IgD-negative memory B cell (primary cell): ENCODE data around the gene CYP27B1. TPM values are rescaled to one million over a fixed set of nuclear protein-coding genes. Genes with fewer than 3 reads are reported as not detected.
"Not testable (repeated sequence)": the region's sequence is repeated elsewhere in the genome, so short reads cannot be mapped to it uniquely, and the experiment has no call there.

ENCODE experiments used
- H3K27ac Mint-ChIP-seq, 3 donors: one replicate each; pipeline ENCODE4 v1.8.0; 2020 to 2022; ENCODE audit warnings: mild to moderate bottlenecking in 3 of 3, mixed read lengths in 3 of 3, moderate library complexity in 1 of 3
- H3K27me3 Mint-ChIP-seq: one replicate; pipeline ENCODE4 v1.8.0; 2021; ENCODE audit warnings: mixed read lengths
- H3K36me3 Mint-ChIP-seq: one replicate; pipeline ENCODE4 v1.8.0; 2020; ENCODE audit warnings: mild to moderate bottlenecking, mixed read lengths
- H3K4me1 Mint-ChIP-seq, 3 donors: one replicate each; pipeline ENCODE4 v1.8.0; 2020 to 2022; ENCODE audit warnings: mixed read lengths in 3 of 3, mild to moderate bottlenecking in 1 of 3
- H3K4me3 Mint-ChIP-seq, 4 donors: one replicate each; pipeline ENCODE4 v1.8.0; 2020 to 2022; ENCODE audit warnings: mild to moderate bottlenecking in 4 of 4, mixed read lengths in 4 of 4, moderate library complexity in 3 of 4
- H3K9me3 Mint-ChIP-seq, 3 donors: one replicate each; pipeline ENCODE4 v1.8.0; 2020 to 2021; ENCODE audit warnings: mixed read lengths in 3 of 3, mild to moderate bottlenecking in 1 of 3
- polyA plus RNA-seq: library from polyadenylated mRNA; unstranded; fragments of 300-500 nt; fragmentation: Illumina TruSeq; gene quantifications from one replicate; pipeline ENCODE4 v1.2.3, GENCODE V29; 2021

CYP27B1 gene
- polyA plus RNA-seq, 1 donor from 2014 or later = 0.09 TPM

DNA sequence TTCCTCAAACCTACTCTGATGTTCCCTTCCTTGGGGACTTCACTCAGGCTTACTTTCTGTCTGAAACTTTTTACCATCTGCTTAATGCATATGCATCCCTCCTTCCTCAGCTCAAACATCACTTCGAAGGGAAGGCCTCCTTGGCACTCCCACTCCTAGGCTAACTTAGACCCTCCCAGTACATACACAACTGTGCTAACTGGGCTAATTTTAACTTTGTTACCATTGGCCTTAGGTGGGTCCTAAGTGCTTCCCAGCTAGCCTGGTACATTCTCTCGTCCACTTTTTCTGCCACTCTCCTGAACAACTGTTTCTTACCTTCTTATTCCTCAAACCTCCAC is 9.3 kb upstream of the CYP27B1 start:
- H3K4me3 Mint-ChIP-seq = peak overlapping the region in 2 of 4 donors; percentile 29 to 67
- peaks cover 6% of the 10 kb centered on the region for H3K36me3 Mint-ChIP-seq
- H3K27ac Mint-ChIP-seq = peak overlapping the region in 1 of 3 donors; percentile 54
- peaks cover 3% of the 10 kb centered on the region for H3K27me3 Mint-ChIP-seq
- peaks cover 7 to 13% (median 9%) of the 10 kb centered on the region in 3 donors for H3K4me1 Mint-ChIP-seq
- H3K9me3 Mint-ChIP-seq = no peaks in the 10 kb centered on the region

DNA sequence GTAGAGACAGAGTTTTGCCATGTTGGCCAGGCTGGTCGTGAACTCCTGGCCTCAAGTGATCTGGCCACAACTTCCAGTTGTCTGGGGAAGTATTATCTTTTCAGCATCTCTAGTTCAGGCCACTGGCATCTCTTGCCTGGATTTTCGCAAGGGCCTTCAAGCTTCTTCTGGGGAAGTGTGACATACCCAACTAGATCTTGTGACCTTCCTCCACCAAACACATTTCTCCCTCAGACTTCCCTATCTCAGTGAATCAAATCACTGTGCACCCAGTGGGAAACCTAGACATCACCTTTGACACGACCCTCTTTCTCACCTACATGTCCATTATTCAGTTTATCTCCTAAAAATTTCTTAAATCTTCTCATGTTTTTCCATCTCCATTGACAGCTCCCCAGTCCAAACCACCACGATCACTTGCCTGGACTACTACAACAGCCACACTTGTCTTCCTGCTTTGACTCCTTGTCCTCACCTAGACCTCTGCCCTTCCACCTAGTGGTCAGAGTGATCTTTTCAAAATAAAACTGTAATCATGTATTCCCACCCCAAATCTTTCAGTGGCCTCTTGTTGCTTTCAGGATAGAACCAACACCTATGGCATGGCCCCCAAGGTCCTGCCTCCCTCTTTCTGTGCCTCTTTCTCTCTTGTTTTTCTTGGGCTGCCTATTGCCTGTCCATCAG is 8.8 kb upstream of the CYP27B1 start:
- Mint-ChIP-seq H3K4me3 (peak overlapping the region in 3 of 4 donors; percentile 23 to 67 (median 25)), H3K9me3 (no peaks in the 10 kb centered on the region), H3K27ac (peak overlapping the region in 2 of 3 donors; percentile 31 to 54), H3K36me3 (peaks cover 6% of the 10 kb centered on the region), H3K27me3 (peaks cover 3% of the 10 kb centered on the region), H3K4me1 (peaks cover 7 to 15% (median 10%) of the 10 kb centered on the region in 3 donors)

DNA sequence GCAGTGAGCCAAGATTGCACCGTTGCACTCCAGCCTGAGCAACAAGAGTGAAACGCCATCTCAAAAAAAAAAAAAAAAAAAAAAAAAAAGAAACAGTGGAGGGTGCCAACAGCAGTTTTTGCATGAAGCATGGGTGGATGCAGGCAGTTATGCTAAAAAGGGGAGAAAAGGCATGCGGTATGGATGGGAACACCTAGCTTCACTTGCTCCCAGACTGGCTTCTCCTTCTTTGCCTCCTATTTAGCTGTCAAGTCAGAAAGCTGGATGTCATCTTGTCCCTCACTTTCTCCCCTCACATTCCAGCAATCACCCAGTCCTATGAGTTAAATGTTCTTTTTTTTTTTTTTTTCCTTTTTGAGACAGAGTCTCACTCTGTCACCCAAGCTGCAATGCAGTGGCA is 8.2 kb upstream of the CYP27B1 start:
- Mint-ChIP-seq H3K27me3 (peaks cover 3% of the 10 kb centered on the region), H3K4me1 (peaks cover 7 to 15% (median 10%) of the 10 kb centered on the region in 3 donors), H3K27ac (peak overlapping the region in 1 of 3 donors; percentile 31), H3K36me3 (peaks cover 6% of the 10 kb centered on the region), H3K4me3 (peak overlapping the region in 1 of 4 donors; percentile 67), H3K9me3 (no peaks in the 10 kb centered on the region)

DNA sequence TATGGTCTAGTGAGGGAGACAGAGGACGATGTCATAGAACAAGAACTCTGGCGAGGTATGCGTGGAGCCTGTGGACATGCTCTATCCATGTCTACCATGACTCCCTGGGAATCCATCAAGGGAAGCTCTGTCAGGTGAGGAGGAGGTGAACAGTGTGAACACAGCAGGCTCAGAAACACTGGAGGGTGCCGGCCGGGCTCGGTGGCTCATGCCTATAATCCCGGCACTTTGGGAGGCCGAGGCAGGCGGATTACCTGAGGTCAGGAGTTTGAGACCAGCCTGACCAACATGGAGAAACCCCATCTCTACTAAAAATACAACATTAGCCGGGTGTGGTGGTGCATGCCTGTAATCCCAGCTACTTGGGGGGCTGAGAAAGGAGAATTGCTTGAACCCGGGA is 7.8 kb upstream of the CYP27B1 start:
- H3K9me3 Mint-ChIP-seq, H3K27ac Mint-ChIP-seq, H3K36me3 Mint-ChIP-seq, H3K27me3 Mint-ChIP-seq: not testable (repeated sequence)
- H3K4me1 Mint-ChIP-seq = peaks cover 7 to 15% (median 10%) of the 10 kb centered on the region in 3 donors
- H3K4me3 Mint-ChIP-seq = peak overlapping the region in 1 of 4 donors; percentile 70

DNA sequence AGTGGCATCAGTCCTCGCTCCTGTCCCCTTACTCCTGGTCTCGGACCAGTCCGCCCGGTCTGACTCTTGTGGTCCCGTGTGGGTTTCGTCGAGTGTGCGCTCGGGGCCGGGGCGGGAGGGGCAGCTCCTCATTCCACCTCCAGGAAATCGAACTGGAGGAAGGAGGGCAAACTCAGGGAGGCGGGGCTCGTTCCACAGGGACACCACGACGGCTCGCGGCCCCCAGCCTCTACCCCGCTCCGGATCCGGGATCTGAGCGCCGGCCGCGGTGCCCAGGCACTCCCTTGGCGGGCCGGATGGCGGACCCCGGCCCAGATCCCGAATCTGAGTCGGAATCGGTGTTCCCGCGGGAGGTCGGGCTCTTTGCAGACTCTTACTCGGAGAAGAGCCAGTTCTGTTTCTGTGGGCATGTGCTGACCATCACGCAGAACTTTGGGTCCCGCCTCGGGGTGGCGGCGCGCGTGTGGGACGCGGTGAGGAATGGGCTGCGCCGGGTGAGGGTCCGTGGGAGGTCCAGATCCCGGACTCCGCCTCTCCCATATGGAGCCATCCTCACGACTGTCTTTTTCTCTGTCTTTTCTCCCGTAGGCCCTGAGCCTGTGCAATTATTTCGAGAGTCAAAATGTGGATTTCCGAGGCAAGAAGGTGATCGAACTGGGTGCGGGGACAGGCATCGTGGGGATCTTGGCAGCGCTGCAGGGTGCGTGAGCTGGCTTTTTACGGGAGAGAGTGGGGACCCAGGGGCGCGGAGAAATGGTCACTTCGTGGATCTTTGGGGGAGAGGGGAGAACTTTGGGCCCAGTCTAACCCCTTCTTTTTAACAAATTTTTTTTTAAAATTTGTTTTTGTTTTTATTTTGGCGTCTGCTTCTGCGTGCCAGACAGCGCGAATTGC is 5.8 kb upstream of the CYP27B1 start, which contains the start of gene EEF1AKMT3:
TSS of gene EEF1AKMT3 (plus strand) at position 186 of the 894 bp plus-strand sequence. CDS start at position 297, 111 bp downstream.
- Mint-ChIP-seq H3K4me1 (peaks cover 7 to 15% (median 10%) of the 10 kb centered on the region in 3 donors), H3K27ac (peak within 1 kb of the TSS; percentile 94 to 97 (median 96)), H3K9me3 (no peaks in the 10 kb centered on the region), H3K36me3 (peaks cover 7% of the 10 kb centered on the region), H3K27me3 (peaks cover 3% of the 10 kb centered on the region), H3K4me3 (peak within 1 kb of the TSS; percentile 97 to 100 (median 99))

DNA sequence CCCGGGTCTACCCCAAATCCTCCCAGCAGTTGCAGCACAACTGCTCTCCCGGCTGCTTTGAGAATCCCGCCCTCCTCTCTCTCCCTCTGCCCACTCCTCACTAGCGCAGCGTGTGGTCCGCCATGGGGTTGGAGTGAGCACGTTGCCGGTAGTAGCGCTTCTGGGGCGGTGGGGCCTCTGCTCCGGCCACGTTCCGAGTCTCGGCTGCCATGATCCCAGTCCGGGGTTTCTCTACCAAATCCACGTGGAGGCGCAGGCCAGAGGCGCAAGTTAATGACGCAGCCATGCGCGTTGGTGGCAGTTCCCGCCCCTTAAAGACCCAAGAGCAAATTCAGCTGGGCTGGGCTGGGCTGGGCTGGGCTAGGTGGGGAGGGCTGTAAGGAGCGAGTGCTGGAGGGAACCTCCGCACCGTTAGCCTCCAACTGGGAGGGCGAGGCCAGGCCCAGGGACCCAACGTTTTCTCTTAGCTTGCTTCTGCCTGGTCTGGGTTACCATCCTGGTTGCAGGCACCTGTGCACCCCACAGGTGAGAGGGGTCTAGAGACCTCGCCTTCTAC is 5.1 kb upstream of the CYP27B1 start, which contains the start of gene METTL1:
TSS of gene METTL1 (minus strand) at position 233 of the 556 bp plus-strand sequence. CDS start at position 211, 22 bp downstream.
- peak within 1 kb of the TSS; percentile 94 to 97 (median 96) for H3K27ac Mint-ChIP-seq
- peak within 1 kb of the TSS; percentile 97 to 100 (median 99) for H3K4me3 Mint-ChIP-seq
- H3K4me1 Mint-ChIP-seq = peaks cover 7 to 15% (median 10%) of the 10 kb centered on the region in 3 donors
- peaks cover 7% of the 10 kb centered on the region for H3K36me3 Mint-ChIP-seq
- peaks cover 3% of the 10 kb centered on the region for H3K27me3 Mint-ChIP-seq
- H3K9me3 Mint-ChIP-seq = no peaks in the 10 kb centered on the region

DNA sequence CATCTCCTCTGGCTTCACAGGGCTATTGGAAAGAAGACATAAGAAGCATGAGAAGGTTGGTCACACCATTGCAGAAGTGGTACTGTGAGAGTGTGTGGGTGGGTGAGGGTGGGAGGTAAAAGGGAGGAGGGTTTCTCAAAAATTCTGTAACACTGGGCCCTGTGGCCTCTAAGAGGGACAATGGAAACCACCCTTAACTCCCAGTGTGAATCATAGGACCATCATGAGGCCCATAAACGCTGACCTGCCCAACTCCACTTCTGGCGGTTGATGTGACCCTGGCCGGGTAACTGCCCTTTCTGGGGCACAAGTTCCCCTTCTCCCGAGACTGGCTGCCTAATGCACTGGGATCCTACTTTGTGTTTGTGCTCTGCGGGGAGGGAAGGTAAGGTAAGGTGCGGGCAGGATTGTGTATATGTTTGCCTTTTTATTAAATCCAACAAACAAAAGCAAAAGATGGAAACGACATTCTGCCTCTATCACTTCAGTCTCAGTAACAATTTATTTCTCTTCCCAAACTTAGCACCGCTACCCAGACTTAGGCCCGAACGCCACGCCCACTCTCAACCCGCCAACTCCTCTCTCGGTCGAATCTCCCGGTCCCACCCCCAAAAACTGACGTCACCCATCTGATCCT is 4.5 kb upstream of the CYP27B1 start:
- H3K27me3 Mint-ChIP-seq = peaks cover 8% of the 10 kb centered on the region
- H3K4me3 Mint-ChIP-seq = peak overlapping the region; percentile 97 to 100 (median 99)
- peaks cover 12 to 19% (median 14%) of the 10 kb centered on the region in 3 donors for H3K4me1 Mint-ChIP-seq
- H3K9me3 Mint-ChIP-seq = no peaks in the 10 kb centered on the region
- peak overlapping the region; percentile 94 to 97 (median 96) for H3K27ac Mint-ChIP-seq
- H3K36me3 Mint-ChIP-seq = peaks cover 7% of the 10 kb centered on the region

DNA sequence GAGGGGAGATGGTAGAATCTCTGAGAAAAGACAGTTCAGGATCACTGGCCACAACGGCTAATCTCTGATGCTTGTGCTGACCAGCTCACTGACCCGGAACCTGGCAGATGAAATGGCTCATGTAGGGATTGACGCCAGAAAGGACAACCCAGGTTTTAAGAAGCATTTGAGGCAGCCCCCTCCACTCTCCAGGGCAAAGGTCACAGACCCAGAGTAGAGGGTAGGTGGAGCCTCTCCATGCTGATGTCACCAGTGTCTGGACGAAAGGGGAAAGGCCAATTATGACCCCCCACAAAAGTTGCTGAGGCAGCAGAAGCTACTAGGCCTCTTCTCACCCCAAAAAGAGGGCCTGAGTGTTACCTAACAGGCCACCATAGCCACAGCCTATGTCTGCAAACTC is 3.9 kb upstream of the CYP27B1 start:
- peak overlapping the region; percentile 37 to 86 (median 70) for H3K4me3 Mint-ChIP-seq

DNA sequence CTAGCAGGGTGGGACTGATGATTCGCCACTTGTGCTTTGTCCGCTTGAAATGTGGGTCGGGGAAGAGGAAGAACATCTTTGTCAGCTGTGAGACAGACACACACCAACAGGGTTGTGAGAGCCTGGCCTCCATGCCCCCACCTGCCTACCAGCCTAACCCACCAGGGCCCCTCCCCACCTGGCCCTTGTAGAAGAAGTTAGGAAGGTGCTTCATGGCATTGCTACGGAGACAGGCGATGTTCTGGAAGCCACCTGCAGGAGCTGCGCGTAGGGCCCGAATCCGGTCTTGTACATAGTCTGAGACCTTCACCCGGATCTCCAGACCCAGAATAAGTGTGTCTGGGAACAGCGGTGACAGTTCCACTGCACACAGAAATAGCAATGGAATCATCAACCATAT is 2.7 kb upstream of the CYP27B1 start:
- no peak overlapping the region for H3K27ac Mint-ChIP-seq
- H3K9me3 Mint-ChIP-seq = no peaks in the 10 kb centered on the region
- H3K4me3 Mint-ChIP-seq = peak overlapping the region in 2 of 4 donors; percentile 37 to 86
- H3K36me3 Mint-ChIP-seq = peaks cover 5% of the 10 kb centered on the region
- H3K27me3 Mint-ChIP-seq = peaks cover 23% of the 10 kb centered on the region
- peaks cover 15 to 22% (median 21%) of the 10 kb centered on the region in 3 donors for H3K4me1 Mint-ChIP-seq

More for the DNA sequence above, 3.9 kb upstream of the CYP27B1 start:
- H3K27ac Mint-ChIP-seq = peak overlapping the region in 1 of 3 donors; percentile 97
- H3K36me3 Mint-ChIP-seq = peaks cover 5% of the 10 kb centered on the region
- peaks cover 12% of the 10 kb centered on the region for H3K27me3 Mint-ChIP-seq
- H3K9me3 Mint-ChIP-seq = no peaks in the 10 kb centered on the region
- peaks cover 15 to 18% (median 17%) of the 10 kb centered on the region in 3 donors for H3K4me1 Mint-ChIP-seq

DNA sequence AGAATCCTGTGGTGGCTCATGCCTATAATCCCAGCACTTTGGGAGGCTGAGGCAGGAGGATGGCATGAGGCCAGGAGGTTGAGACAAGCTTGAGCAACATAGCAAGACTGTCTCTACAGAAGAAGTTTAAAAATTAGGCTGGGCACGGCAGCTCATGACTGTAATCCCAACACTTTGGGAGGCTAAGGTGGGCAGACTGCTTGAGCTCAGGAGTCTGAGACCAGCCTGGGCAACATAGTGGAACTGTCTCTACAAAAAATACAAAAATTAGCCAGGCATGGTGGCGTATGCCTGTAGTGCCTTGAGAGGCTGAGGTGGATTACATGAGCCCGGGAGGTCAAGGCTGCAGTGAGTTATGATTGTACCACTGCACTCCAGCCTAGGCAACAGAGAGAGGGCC is 998 bp upstream of the CYP27B1 start:
- Mint-ChIP-seq H3K27ac (no peak overlapping the region), H3K9me3 (no peaks in the 10 kb centered on the region), H3K27me3 (peaks cover 31% of the 10 kb centered on the region), H3K36me3 (peaks cover 3% of the 10 kb centered on the region), H3K4me1 (peaks cover 23 to 25% (median 23%) of the 10 kb centered on the region in 3 donors), H3K4me3 (peak overlapping the region in 1 of 4 donors; percentile 63)

DNA sequence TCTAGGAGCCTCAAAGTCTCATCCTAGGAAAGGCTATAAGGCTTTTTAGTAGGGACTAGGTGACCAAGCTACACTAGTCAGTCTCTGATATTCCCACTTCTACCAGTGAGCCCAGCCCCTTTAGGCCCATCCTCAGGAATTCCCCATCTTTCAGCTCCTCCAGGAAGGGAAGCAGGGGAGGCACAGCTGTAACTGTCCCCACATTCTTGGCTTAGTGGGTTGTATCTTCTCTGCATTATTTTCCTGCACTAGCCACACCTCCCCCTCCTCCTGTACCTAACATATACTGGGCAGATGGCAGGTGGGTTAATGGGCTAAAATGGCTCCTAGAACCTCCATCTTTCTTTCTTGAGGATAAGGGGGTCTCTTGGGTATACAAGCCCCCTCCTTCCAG is 424 bp upstream of the CYP27B1 start:
- peak overlapping the region in 2 of 4 donors; percentile 49 to 74 for H3K4me3 Mint-ChIP-seq
- H3K4me1 Mint-ChIP-seq = peaks cover 23 to 24% (median 23%) of the 10 kb centered on the region in 3 donors
- peaks cover 3% of the 10 kb centered on the region for H3K36me3 Mint-ChIP-seq
- H3K27ac Mint-ChIP-seq = no peak overlapping the region
- no peaks in the 10 kb centered on the region for H3K9me3 Mint-ChIP-seq
- peaks cover 31% of the 10 kb centered on the region for H3K27me3 Mint-ChIP-seq

DNA sequence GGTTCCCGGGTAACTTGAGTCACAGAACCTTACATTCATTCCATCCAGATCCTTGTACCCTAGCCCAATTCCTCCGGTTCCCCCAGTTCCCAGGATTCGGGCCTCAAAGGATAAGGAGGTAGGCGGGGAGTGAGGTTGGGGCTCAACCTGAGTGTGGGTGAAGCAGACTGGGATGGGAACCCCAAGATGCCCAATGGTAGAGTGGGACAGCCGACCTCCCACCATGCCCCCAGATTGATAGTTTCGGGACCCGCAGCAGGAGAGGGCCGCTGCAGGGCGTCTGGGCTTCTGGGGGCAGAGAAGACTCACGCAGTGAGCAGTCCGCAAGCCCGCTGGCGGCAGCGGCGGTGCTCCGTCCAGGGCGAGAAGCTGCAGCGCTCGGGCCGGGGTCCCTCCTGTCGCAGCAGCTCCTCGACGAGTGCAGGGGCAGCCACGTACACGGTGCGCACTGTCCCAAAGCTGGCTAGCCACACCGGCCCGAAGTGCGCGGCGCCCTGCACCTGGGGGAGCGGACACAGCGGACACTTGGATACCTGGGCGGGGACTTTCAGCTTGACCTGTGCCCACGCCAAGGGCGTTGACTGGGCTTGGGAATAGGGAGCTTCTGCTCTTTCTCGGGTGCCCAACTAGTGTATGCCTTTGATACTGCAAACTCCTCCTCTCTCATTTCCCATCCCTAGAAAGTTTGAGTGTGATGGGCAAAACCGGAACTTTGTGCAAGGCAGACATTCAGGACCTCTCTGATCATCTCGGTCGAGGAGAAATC is 997 bp downstream of the CYP27B1 start:
- H3K4me3 Mint-ChIP-seq = peak overlapping the region; percentile 74 to 92 (median 82)
- peaks cover 3% of the 10 kb centered on the region for H3K36me3 Mint-ChIP-seq
- no peaks in the 10 kb centered on the region for H3K9me3 Mint-ChIP-seq
- peaks cover 28% of the 10 kb centered on the region for H3K27me3 Mint-ChIP-seq
- H3K4me1 Mint-ChIP-seq = peaks cover 13 to 17% (median 16%) of the 10 kb centered on the region in 3 donors
- no peak overlapping the region for H3K27ac Mint-ChIP-seq

DNA sequence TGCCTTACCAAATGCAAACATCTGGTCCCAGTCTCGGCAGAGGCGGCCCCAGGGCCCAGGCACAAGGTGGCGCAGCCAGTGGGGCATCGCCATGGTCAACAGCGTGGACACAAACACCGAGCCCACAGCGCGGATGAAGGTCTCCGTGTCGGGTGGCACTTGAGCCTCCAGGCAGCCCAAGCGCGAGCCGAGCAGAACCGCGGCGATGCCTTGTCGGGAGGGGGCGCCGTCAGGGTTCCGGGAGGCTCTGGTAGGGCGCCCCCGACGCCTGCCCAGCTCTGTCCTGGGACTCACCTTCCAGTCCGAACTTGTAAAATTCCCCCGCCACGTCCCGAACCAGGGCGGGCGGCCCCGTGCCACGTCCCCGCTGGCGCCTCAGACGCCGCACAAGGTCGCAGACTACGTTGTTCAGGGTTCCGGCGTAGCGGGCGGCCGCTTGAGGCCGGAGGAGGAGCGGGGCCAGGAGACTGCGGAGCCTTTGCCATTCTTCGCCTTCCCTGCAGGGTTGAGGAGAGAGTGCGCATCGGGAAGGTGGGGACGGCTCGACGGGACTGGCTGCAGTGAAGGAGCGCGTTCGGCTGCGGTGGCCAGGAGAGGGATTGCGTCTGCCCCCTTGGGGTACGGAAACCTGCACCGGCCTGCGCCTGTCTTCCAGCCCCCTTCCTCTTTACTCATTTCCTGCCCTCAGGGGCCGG is 1.7 kb downstream of the CYP27B1 start:
- H3K36me3 Mint-ChIP-seq = peaks cover 3% of the 10 kb centered on the region
- no peaks in the 10 kb centered on the region for H3K9me3 Mint-ChIP-seq
- H3K4me3 Mint-ChIP-seq = peak overlapping the region; percentile 74 to 90 (median 82)
- peaks cover 13 to 18% (median 16%) of the 10 kb centered on the region in 3 donors for H3K4me1 Mint-ChIP-seq
- H3K27ac Mint-ChIP-seq = no peak overlapping the region
- H3K27me3 Mint-ChIP-seq = peaks cover 28% of the 10 kb centered on the region
